HG02852 (cell line): Measurements from ENCODE around the gene RBBP8.

Experiments used
- ATAC-seq: cut with Tn5 transposase; IDR thresholded peaks from one replicate; pipeline ENCODE4 v1.9.1; 2021; ENCODE audit warnings: mild to moderate bottlenecking, moderate library complexity; ENCODE audit not compliant: unreplicated experiment

Gene RBBP8

DNA sequence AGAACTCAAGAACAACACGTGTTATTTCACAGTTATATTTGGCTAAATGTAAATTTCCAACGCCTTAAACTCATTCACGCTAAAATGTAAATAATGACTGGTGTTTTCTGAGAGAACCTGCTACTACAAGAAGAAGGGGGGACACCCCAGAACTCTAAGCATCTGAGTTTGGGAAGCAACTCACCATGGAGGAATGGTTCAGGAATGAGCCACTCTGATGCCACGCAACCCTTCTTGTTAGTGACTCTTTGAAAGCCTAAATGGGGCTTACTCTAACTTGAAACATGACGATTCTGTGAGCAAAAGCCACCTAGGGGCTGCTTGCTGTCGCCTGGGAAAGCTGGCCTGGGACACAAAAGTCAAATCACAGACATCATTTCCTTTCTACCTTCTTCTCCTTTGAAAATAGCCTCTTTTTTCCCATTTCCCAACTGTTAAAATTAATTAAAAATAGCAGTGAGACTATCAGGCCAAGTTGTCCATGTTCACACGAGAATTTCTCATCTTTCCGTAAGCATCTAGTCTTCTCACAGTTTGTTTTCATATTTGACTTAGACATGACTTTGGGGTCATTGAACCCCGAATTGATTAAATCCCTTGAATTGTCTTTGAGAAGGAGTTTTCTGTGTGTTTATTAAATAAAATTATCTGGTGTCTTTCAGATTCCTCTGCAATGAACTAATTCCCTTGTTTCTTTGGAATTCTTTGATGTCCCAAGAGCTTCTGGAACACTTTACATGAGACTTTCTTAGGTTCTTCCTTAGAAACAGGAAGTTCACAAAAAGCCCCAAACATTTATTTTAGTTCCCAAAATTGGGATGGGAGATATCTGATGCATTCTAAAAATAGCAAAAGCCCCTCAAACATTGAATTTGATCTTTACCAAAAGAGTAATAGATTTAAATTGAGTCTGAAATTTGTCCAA is 126.7 kb downstream of the RBBP8 start:
- ATAC-seq = no peak

DNA sequence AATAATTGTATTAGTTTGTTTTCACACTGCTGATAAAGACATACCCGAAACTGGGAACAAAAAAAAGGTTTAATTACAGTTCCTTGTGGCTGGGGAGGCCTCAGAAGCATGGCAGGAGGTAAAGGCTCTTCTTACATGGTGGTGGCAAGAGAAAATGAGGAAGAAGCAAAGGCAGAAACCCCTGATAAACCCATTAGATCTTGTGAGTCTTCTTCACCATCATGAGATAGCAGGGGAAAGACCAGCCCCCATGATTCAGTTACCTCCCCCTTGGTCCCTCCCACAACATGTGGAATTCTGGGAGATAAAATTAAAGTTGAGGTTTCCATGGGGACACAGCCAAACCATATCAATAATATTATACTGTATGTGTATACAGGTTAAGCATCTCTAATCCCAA is 128.9 kb downstream of the RBBP8 start:
- ATAC-seq = no peak

DNA sequence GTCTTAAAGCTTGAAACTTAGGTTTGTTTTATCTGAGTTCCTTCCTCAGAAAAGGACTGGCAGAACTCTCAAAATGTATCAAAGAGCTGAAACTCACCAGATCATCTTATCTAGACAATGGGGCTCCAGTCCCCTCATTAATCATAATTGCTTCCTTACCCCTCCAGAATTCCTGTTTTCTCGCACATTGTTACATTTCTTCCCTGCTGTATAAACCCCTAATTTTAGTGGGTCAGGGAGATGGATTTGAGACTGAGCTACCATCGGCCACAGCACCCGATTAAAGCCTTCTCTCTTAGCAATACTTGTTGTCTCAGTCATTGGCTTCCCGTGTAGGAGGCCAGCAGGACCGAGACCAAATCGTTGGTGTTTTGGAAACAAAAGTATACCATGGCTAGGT is 130.4 kb downstream of the RBBP8 start:
- ATAC-seq = no peak

DNA sequence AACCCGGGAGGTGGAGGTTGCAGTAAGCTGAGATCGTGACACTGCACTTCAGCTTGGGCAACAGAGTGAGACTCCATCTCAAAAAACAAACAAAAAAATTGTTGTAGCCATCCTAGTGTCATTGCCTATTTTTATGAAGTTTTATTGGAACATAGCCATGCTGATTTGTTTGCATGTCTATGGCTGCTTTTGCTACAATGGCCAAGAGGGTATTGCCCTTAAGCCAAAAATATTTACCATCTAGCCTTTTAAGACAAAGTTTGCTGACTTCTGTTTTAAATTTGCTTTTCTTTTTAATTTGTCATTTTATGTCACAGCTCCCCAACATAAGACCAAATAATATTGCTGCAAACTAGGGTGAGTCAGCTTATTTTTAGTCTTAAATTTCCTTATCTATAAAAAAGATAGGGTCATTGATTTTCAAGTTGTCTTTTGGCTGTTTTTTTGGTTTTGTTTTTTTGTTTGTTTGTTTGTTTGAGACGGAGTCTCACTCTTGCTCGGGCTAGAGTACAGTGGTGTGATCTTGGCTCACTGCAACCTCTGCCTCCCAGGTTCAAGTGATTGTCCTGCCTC is 132.2 kb downstream of the RBBP8 start:
- no peak for ATAC-seq

DNA sequence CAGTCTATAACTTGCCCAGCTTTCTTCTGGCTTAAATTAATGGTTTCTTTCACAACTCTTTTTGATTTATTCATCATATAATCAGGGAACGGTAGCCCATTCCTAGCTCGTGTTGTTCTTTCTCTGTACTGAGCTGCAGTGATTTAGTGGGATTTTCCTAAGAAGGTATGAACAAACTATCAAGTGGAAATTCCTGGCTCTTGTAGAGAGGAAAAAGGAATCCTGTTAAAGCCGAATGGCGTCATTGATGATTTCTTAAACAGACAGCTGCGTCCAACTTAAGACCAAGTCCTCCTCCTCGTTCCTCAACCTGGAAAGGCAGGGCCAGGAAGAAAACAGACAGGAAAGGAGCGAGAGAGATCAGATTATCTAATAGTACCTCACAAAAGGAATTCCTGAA is 132.9 kb downstream of the RBBP8 start:
- ATAC-seq = no peak

DNA sequence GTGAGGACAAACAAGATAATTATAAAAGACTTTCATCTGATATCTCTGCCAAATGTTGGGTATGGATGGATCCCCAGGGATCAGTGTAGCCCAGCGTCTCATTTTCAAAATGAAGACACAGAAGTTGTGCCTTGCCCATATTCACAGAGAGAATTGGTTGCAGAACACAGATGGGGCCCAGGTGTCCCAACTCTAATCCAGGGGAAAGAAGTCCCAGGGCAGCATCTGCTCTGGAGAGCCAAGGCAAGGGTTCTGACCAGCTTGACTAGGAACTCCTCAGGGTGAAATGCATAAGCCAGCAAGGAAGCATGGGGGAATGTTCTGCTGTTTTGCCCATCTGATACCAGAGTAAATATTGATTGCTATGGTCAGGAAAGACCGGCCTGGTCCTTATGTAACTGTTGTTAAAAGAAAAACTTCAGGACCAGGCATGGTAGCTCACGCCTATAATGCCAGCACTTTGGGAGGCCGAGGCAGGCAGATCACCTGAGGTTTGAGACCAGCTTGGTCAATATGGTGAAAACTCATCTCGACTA is 133.4 kb downstream of the RBBP8 start:
- no peak for ATAC-seq

DNA sequence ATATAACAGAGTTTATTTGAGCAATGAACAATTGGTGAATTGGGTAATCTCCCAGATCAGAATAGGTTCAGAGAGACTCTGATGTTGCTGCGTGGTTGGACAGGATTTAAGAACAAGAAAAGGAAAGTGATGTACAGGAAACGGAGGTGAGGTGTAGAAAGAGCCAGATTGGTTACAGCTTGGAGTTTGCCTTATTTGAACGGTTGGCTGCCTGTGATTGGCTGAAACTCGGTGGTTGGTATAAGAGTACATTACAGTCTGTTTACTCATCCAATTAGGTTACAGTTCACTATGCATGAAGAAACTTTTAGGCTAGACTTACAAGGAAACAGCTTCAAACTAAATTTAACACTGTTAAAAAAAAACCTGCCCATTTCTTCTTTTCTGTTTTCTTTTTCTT is 134.1 kb downstream of the RBBP8 start:
- no peak for ATAC-seq

DNA sequence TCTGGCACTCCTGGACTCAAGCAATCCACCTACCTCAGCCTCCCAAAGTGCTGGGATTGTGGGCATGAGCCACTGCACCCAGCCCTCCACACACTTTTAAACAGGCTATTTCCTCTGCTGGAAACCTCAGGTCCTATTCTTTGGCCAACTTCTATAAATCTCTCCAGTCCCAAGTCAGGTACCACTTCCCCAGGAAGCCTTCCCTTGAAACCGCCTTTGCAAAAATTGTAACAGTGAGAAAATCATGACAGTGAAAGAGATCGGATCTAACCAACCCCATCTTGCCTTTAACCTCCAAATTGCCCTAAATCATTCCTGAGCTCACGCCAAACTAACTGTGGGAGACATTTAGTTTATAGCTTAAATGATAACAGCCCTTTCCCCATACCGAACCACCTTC is 134.9 kb downstream of the RBBP8 start:
- no peak for ATAC-seq

DNA sequence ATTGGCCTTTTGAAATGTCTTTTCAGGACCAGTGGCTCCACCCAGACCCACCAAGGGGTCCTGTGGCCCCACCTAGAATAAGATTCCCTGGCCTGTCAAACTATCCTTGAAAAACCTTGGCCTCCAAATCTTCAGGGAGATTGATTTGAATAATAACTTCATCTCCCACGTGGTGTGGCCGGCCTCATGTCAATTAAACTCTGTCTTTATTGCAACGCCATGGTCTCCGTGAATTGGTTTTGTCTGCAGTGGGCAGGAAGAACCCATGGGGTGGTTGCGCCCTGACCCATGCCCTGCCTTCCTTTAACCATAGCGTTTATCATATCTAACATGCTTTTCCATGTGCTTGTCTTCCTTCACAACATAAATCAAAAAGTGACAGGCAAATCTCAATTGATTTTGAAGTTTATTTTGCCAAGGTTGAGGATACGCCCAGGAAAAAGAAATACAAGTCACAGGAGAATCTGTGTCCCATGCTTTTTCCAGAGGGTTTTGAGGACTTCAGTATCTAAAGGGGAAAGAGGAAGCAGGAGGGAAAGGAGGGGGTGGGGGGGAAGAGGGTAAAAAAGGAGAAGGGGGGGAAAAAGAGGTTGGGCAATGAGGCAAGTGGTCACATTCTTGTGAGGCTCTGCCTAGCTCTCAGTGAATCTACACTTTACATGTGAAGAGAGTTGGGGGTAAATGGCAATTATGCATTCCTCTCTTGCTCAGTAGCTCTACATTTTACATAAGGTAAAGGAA is 135.6 kb downstream of the RBBP8 start:
- ATAC-seq = no peak

DNA sequence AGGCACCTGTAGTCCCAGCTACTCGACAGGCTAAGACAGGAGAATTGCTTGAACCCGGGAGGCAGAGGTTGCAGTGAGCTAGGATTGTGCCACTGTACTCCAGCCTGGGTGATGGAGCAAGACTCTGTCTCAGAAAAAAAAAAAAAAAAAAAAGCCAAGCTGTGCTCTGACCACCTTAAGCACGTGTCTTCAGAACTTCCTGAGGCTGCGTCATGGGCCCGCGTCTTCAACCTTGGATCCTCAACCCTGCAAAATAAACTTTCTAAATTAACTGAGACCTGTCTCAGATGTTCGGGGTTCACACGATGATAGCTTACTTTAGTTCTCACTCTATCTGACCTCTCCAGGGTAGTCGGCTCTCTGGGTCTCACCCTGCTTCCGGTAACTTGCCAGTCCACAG is 136.4 kb downstream of the RBBP8 start:
- no peak for ATAC-seq

DNA sequence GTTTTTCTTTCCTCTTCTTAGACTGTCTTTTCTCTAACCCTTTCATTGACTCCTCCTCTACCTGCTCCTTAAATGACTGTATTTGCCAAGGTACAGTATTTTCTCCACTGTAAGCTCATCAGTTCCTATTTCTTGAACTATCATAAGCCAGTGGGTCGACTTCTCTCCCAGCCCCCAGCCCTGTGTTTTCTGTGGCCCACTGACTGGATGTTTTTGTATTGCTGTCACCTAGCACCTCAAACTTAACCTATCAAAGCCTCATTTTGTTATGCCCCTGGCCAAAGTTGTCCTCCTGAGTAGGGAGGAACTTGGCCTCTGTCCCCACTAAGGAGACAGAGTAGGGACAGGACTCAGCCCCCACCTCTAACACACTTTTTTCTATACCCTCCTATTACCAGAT is 136.8 kb downstream of the RBBP8 start:
- no peak for ATAC-seq

DNA sequence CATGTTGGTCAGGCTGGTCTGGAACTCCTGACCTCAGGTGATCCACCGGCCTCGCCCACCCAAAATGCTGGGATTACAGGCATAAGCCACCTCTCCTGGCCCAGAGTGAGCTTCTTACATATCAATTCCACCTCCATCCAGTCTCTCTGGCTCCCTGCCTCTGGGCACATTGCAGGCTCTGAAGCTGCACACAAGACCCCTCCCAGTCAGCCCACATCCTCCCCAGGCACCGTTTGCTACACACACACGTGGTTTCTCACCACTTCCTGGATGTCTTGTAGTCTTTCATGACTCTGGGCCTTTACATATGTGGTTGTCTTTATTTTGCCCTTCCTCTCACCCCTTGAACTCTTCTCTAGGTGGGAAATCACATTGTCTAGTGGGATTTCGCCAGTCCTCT is 138.2 kb downstream of the RBBP8 start:
- ATAC-seq = peak; percentile 97

DNA sequence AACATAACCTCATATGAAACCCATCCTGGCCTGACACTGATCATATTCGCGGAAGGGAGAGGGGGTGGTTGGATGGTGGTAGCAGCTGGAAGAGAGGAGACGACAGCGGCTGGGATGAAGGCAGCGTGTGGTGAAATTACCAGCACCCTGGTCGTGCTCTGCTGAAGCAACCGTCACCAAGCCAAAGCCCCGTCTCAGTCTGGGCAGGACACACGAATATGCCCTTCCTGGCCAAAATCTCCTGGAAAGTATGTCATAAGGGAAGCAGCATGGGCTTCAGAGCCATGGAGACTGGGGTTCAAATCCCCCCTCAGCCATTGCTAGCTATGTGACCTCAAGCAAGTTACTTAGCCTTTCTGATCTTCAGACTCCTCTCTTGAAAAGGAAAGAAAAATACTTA is 139.0 kb downstream of the RBBP8 start:
- no peak for ATAC-seq

DNA sequence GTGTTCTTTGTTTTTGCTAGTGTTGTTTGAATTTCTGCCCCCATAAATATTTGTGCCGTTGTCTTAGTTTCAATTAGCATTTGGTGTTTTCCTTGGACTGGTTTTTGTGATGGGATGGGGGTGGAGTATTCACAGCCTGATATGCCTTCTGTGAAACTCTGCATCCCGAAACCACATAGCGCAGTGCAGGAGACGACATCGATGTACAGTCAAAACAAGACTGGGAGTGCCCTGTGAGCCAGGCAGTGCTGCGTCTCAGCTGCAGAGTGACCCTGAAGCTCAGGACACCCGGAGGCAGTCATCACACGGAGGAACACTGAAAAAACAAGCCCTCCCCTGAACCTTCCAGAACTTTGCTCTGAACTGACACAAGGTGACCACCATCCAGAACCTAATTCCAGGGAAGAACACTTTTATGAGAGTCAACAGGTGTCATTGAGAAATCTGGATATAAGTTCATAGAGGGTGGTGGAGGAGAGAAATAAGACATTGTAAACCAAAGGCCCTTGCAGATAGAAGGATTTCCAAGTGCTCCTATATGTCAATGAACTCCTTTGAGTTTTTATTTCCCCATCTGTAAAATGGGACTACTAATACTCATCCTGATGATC is 141.0 kb downstream of the RBBP8 start:
- no peak for ATAC-seq
